Gastroesophageal sphincter (tissue), 4 donors: Measurements from ENCODE around the gene COX4I1. TPM values are rescaled to one million over a fixed set of nuclear protein-coding genes. Genes with fewer than 3 reads are reported as not detected.

ENCODE experiments used
- ATAC-seq: fragments of 150-250 bp; one replicate; pipeline ENCODE4 v1.9.1; 2016; ENCODE audit warnings: mild to moderate bottlenecking, moderate library complexity
- H3K27ac ChIP-seq, 4 donors: fragments of 200-600 bp; sonication (generic) in 3 of 4; 1 replicate in 3 of 4; 2 replicates in 1 of 4; pipeline ENCODE4 v1.5.1; 2016 to 2019
- H3K27me3 ChIP-seq: fragments of 200-600 bp; sonication (generic); one replicate; pipeline ENCODE4 v1.5.1; 2019
- H3K36me3 ChIP-seq, 2 donors: fragments of 200-600 bp; sonication (generic); one replicate each; pipeline ENCODE4 v1.5.1; 2019; ENCODE audit warnings: control low read depth in 1 of 2
- H3K4me1 ChIP-seq, 3 donors: fragments of 200-600 bp; sonication (generic); 1 replicate in 2 of 3; 2 replicates in 1 of 3; pipeline ENCODE4 v1.5.1; 2016 to 2019; ENCODE audit warnings: control low read depth in 2 of 3
- H3K4me3 ChIP-seq, 2 donors: fragments of 200-600 bp; sonication (generic); one replicate each; pipeline ENCODE4 v1.5.1; 2019; ENCODE audit warnings: mild to moderate bottlenecking in 1 of 2, moderate library complexity in 1 of 2
- H3K9me3 ChIP-seq, 3 donors: fragments of 200-600 bp; sonication (generic); one replicate each; pipeline ENCODE4 v1.5.1; 2017 to 2019; ENCODE audit warnings: control low read depth in 2 of 3
- CTCF ChIP-seq, 4 experiments: fragments of 200-600 bp in 2 of 4; fragments of 450-650 bp in 2 of 4; sonication (generic) in 1 of 4; IDR thresholded peaks; one replicate each; pipeline ENCODE4 v1.5.1; 2017 to 2019; ENCODE audit warnings: antibody characterized with exemption in 4 of 4, mild to moderate bottlenecking in 2 of 4, moderate library complexity in 2 of 4
- EP300 ChIP-seq: sonication (generic); formaldehyde crosslinking; IDR thresholded peaks from one replicate; pipeline ENCODE4 v1.6.1; 2017; ENCODE audit warnings: antibody characterized with exemption, mild to moderate bottlenecking
- POLR2A ChIP-seq, 2 donors: fragments of 450-650 bp; IDR thresholded peaks; one replicate each; pipeline ENCODE4 v1.6.1; 2017; ENCODE audit warnings: antibody characterized with exemption in 2 of 2, mild to moderate bottlenecking in 2 of 2, moderate library complexity in 1 of 2
- POLR2AphosphoS5 ChIP-seq: sonication (generic); formaldehyde crosslinking; IDR thresholded peaks from one replicate; pipeline ENCODE4 v1.6.1; 2017; ENCODE audit warnings: antibody characterized with exemption
- WGBS, 2 donors: methylation state at CpG; one replicate each; pipeline ENCODE4 v1.1.5; 2018; ENCODE audit warnings: low coverage in 1 of 2; 5-methylcytosine and 5-hydroxymethylcytosine counted together
- total RNA-seq, 4 donors: library from RNA; depleted of rRNA; stranded (reverse); fragments of >200 nt; gene quantifications; one replicate each; pipeline ENCODE4 v1.1.0, GENCODE V29; 2016

COX4I1 gene
- total RNA-seq, 4 donors from 2014 or later: 465 to 597 (median 507) TPM

- TF ChIP-seq POLR2AphosphoS5 (no peak), EP300 (no peak), CTCF (IDR thresholded peaks at IDR 0.05) (no peak), POLR2A (IDR thresholded peaks at IDR 0.05) (no peak)
- Histone ChIP-seq H3K4me1 (peaks cover 0 to 11% (median 0%) of the 10 kb centered on the region in 3 donors), H3K4me3 (no peak overlapping the region), H3K27me3 (peaks cover 7% of the 10 kb centered on the region), H3K9me3 (no peaks in the 10 kb centered on the region), H3K36me3 (no peaks in the 10 kb centered on the region), H3K27ac (no peak overlapping the region)
- ATAC-seq: no peak
- 46% methylated on average over 10 of the region's 20 CpGs; no CpG with 5 or more reads in 1 of the 2 donors for WGBS, 2 donors
Measured at GRCh38 chr16:85845266-85845665, 45.8 kb downstream of the COX4I1 start.

- H3K36me3 ChIP-seq: no peaks in the 10 kb centered on the region
- TF ChIP-seq POLR2A (IDR thresholded peaks at IDR 0.05) (no peak), EP300 (no peak), POLR2AphosphoS5 (no peak)
- H3K27ac ChIP-seq: no peak overlapping the region
- no peak overlapping the region for H3K4me3 ChIP-seq
- 57 to 85% methylated on average over 1 to 6 of the region's 9 CpGs for WGBS, 2 donors
- peaks cover 7% of the 10 kb centered on the region for H3K27me3 ChIP-seq
- ATAC-seq: no peak
- peaks cover 0 to 11% (median 0%) of the 10 kb centered on the region in 3 donors for H3K4me1 ChIP-seq
- H3K9me3 ChIP-seq: no peaks in the 10 kb centered on the region
Measured at GRCh38 chr16:85846461-85846860, 47.0 kb downstream of the COX4I1 start.

- ATAC-seq: no peak
- WGBS, 2 donors: 0 to 100% methylated on average over 1 of the region's 15 CpGs
- H3K4me3 ChIP-seq: no peak overlapping the region
- H3K9me3 ChIP-seq: no peaks in the 10 kb centered on the region
- peaks cover 0 to 11% (median 0%) of the 10 kb centered on the region in 3 donors for H3K4me1 ChIP-seq
- H3K36me3 ChIP-seq: no peaks in the 10 kb centered on the region
- TF ChIP-seq EP300: no peak
- no peak for TF ChIP-seq POLR2A (IDR thresholded peaks at IDR 0.05)
- no peak for TF ChIP-seq POLR2AphosphoS5
- TF ChIP-seq CTCF (IDR thresholded peaks at IDR 0.05): no peak
- H3K27me3 ChIP-seq: peaks cover 7% of the 10 kb centered on the region
- no peak overlapping the region for H3K27ac ChIP-seq
Measured at GRCh38 chr16:85847036-85847435, 47.5 kb downstream of the COX4I1 start.

GRCh38 chr16:85847681-85848601 is 48.4 kb downstream of the COX4I1 start:
- peaks cover 0 to 11% (median 0%) of the 10 kb centered on the region in 3 donors for H3K4me1 ChIP-seq
- no peak for TF ChIP-seq EP300
- TF ChIP-seq POLR2AphosphoS5: no peak
- no peak for TF ChIP-seq CTCF (IDR thresholded peaks at IDR 0.05)
- TF ChIP-seq POLR2A (IDR thresholded peaks at IDR 0.05): no peak
- H3K9me3 ChIP-seq: no peaks in the 10 kb centered on the region
- ATAC-seq: no peak
- no peaks in the 10 kb centered on the region for H3K36me3 ChIP-seq
- no peak overlapping the region for H3K4me3 ChIP-seq
- H3K27me3 ChIP-seq: peaks cover 7% of the 10 kb centered on the region
- H3K27ac ChIP-seq: no peak overlapping the region
- WGBS, 2 donors: 69 to 74% methylated on average over 12 to 31 of the region's 39 CpGs

GRCh38 chr16:85848986-85849385 is 49.5 kb downstream of the COX4I1 start:
- TF ChIP-seq POLR2AphosphoS5: no peak
- Histone ChIP-seq H3K27ac (no peak overlapping the region), H3K36me3 (no peaks in the 10 kb centered on the region), H3K4me3 (no peak overlapping the region), H3K27me3 (peaks cover 7% of the 10 kb centered on the region), H3K9me3 (no peaks in the 10 kb centered on the region), H3K4me1 (peaks cover 0 to 11% (median 0%) of the 10 kb centered on the region in 3 donors)
- WGBS, 2 donors: 43% methylated on average over 9 of the region's 9 CpGs
- ATAC-seq: no peak

GRCh38 chr16:85849388-85849787 is 49.9 kb downstream of the COX4I1 start:
- WGBS, 2 donors: 77 to 81% methylated on average over 5 to 8 of the region's 8 CpGs
- H3K27ac ChIP-seq: no peak overlapping the region
- TF ChIP-seq CTCF (IDR thresholded peaks at IDR 0.05) (no peak), EP300 (no peak), POLR2AphosphoS5 (no peak), POLR2A (IDR thresholded peaks at IDR 0.05) (no peak)
- H3K36me3 ChIP-seq: no peaks in the 10 kb centered on the region
- H3K4me3 ChIP-seq: no peak overlapping the region
- ATAC-seq: no peak
- H3K9me3 ChIP-seq: no peaks in the 10 kb centered on the region
- H3K4me1 ChIP-seq: peaks cover 0 to 10% (median 0%) of the 10 kb centered on the region in 3 donors
- H3K27me3 ChIP-seq: peaks cover 7% of the 10 kb centered on the region
